Testis (tissue), 2 donors: Measurements from ENCODE around the gene NHEJ1.

ENCODE experiments used
- CTCF ChIP-seq, 3 experiments: fragments of 450-650 bp in 2 of 3; fragments of 200-600 bp in 1 of 3; sonication (generic) in 1 of 3; IDR thresholded peaks; one replicate each; pipeline ENCODE4 v1.5.1; 2016 to 2019; ENCODE audit warnings: antibody characterized with exemption in 3 of 3, mild to moderate bottlenecking in 2 of 3, moderate library complexity in 1 of 3
- POLR2A ChIP-seq: fragments of 450-650 bp; IDR thresholded peaks from one replicate; pipeline ENCODE4 v1.6.1; 2017; ENCODE audit warnings: antibody characterized with exemption, mild to moderate bottlenecking, moderate library complexity

GRCh38 chr2:219056176-219056895, 104.3 kb downstream of the NHEJ1 start:
- TF ChIP-seq CTCF (IDR thresholded peaks at IDR 0.05) (no peak), POLR2A (no peak)
